HepG2 (cell line): ENCODE data around the gene TANGO2. TPM values are rescaled to one million over a fixed set of nuclear protein-coding genes. Genes with fewer than 3 reads are reported as not detected.

ENCODE experiments used
- ATAC-seq: fragments of 200-7000 bp; cut with Tn5 transposase; 3 replicates; pipeline ENCODE4 v1.9.1; 2020; ENCODE audit warnings: mild to moderate bottlenecking, moderate library complexity
- BruUV-seq: library from RNA; stranded (reverse); fragments of 400-500 nt; replicated peaks from 2 replicates; lab custom pipeline; 2021; lab: Mats Ljungman, UMichigan
- CTCF ChIA-PET: fragments of 300-600 bp; formaldehyde crosslinking; extraction: SDS; loops from one replicate; lab custom pipeline; 2021; ENCODE audit warnings: low total read pairs, inconsistent platforms, low intra/inter-chr PET ratio; lab: Yijun Ruan, JAX
- POLR2A ChIA-PET: fragments of 350-600 bp; sonication (Branson Sonifier 250); formaldehyde crosslinking; loops from one replicate; lab custom pipeline; 2020; ENCODE audit warnings: antibody characterized with exemption, inconsistent platforms; lab: Yijun Ruan, JAX
- DNase-seq: peaks from one replicate; pipeline ENCODE4 v3.0.0-alpha.2; 2015; ENCODE audit warnings: low spot score
- FAIRE-seq: peaks from 3 replicates; lab custom pipeline; 2011; peaks lifted over from hg19 to GRCh38; lab: Jason Lieb, UNC
- H2AFZ ChIP-seq: one replicate; pipeline ENCODE4 v1.6.1; 2011; ENCODE audit warnings: low read length, inconsistent platforms
- H3K27ac ChIP-seq: fragments of 300-600 bp; 3 replicates; pipeline ENCODE4 v1.8.0; 2011; ENCODE audit warnings: mixed run types, mild to moderate bottlenecking, mixed read lengths, low read length, inconsistent platforms; ENCODE audit not compliant: insufficient read depth; ENCODE audit errors: extremely low read length
- H3K27me3 ChIP-seq, 2 experiments: fragments of 200-600 bp in 1 of 2; 2 replicates in 1 of 2; 3 replicates in 1 of 2; pipeline versions ENCODE4 v1.6.0 to v1.8.0; 2011; ENCODE audit warnings: low read length in 2 of 2, mild to moderate bottlenecking in 2 of 2, moderate library complexity in 2 of 2, inconsistent platforms in 1 of 2; ENCODE audit not compliant: insufficient read depth in 2 of 2, control insufficient read depth in 1 of 2
- H3K36me3 ChIP-seq, 2 experiments: fragments of 200-600 bp in 1 of 2; replicated peaks in 1 of 2; 2 replicates in 1 of 2; 3 replicates in 1 of 2; pipeline versions ENCODE4 v1.5.1 to v1.8.0; 2011; ENCODE audit warnings: low read length in 2 of 2, inconsistent platforms in 1 of 2; ENCODE audit not compliant: insufficient read depth in 2 of 2, control insufficient read depth in 1 of 2
- H3K4me1 ChIP-seq: 2 replicates; pipeline ENCODE4 v1.5.1; 2012; ENCODE audit warnings: low read length, inconsistent platforms; ENCODE audit not compliant: insufficient read depth
- H3K4me2 ChIP-seq: 2 replicates; pipeline ENCODE4 v1.6.0; 2011; ENCODE audit warnings: low read depth, low read length, inconsistent platforms
- H3K4me3 ChIP-seq, 3 experiments: fragments of 200-600 bp in 1 of 3; sonication (generic), shearing (Covaris generic) in 1 of 3; replicated peaks in 1 of 3; 2 replicates each; pipeline ENCODE4 v1.5.1; 2011 to 2016; ENCODE audit warnings: low read length in 3 of 3, inconsistent platforms in 2 of 3, low read depth in 2 of 3, mild to moderate bottlenecking in 2 of 3, control low read depth in 1 of 3, mixed read lengths in 1 of 3; ENCODE audit not compliant: insufficient read depth in 1 of 3
- H3K79me2 ChIP-seq: one replicate; pipeline ENCODE4 v1.6.1; 2011; ENCODE audit warnings: low read length, inconsistent platforms; ENCODE audit not compliant: insufficient read depth
- H3K9ac ChIP-seq: 2 replicates; pipeline ENCODE4 v1.6.0; 2011; ENCODE audit warnings: mild to moderate bottlenecking, low read depth, low read length, inconsistent platforms; ENCODE audit not compliant: insufficient read depth
- H3K9me3 ChIP-seq: 2 replicates; pipeline ENCODE4 v1.5.1; 2012; ENCODE audit warnings: mild to moderate bottlenecking, low read length
- H4K20me1 ChIP-seq: 2 replicates; pipeline ENCODE4 v1.6.0; 2011; ENCODE audit warnings: inconsistent platforms, mild to moderate bottlenecking, low read length, moderate library complexity; ENCODE audit not compliant: insufficient read depth
- AFF4 ChIP-seq: sonication (generic); formaldehyde crosslinking; IDR thresholded peaks from 2 replicates; pipeline ENCODE4 v1.4.0; 2020; ENCODE audit warnings: missing genetic modification reagents
- AGO2 ChIP-seq: fragments of 200-400 bp; formaldehyde crosslinking; optimal IDR thresholded peaks from 2 replicates; pipeline ENCODE3; 2017; ENCODE audit warnings: mild to moderate bottlenecking, low read depth, low read length, moderate library complexity
- FIP1L1 ChIP-seq: fragments of 200-400 bp; formaldehyde crosslinking; IDR thresholded peaks from 2 replicates; pipeline ENCODE4 v1.6.1; 2018; ENCODE audit warnings: low read depth, mild to moderate bottlenecking, low read length, moderate library complexity, borderline replicate concordance; ENCODE audit not compliant: insufficient read depth
- NFIC ChIP-seq: IDR thresholded peaks from 2 replicates; pipeline ENCODE4 v1.6.1; 2012; ENCODE audit warnings: mild to moderate bottlenecking, low read length, inconsistent platforms
- RFX5 ChIP-seq: IDR thresholded peaks from 2 replicates; pipeline ENCODE4 v1.6.1; 2011; ENCODE audit warnings: low read depth, low read length, improper control_type of control experiment
- STAT6 ChIP-seq: sonication (generic); formaldehyde crosslinking; IDR thresholded peaks from 2 replicates; pipeline ENCODE4 v1.4.0; 2020; ENCODE audit warnings: missing genetic modification reagents, mild to moderate bottlenecking, borderline replicate concordance
- ZNF230 ChIP-seq: sonication (generic); formaldehyde crosslinking; IDR thresholded peaks from 2 replicates; pipeline ENCODE4 v1.4.0; 2020; ENCODE audit warnings: mild to moderate bottlenecking, missing genetic modification reagents
- WGBS: methylation state at CpG from one replicate; pipeline ENCODE4 v1.1.6; 2017; ENCODE audit warnings: low lambda C conversion rate; 5-methylcytosine and 5-hydroxymethylcytosine counted together
- in situ Hi-C: cut with HindIII; loops from 2 replicates; pipeline ENCODE4 v1.10.0; 2017; ENCODE audit warnings: low pct_unique_long_range_greater_than_20kb; ENCODE audit not compliant: extremely low pct_ligation_motif_present
- intact Hi-C: fragments of 100-400 bp; cut with micrococcal nuclease; formaldehyde crosslinking; loops from one replicate; pipeline ENCODE4 v1.10.0; 2022; ENCODE audit not compliant: unreplicated experiment
- polyA plus RNA-seq, 8 experiments: library from polyadenylated mRNA; depleted of rRNA in 3 of 8; stranded (reverse) in 7 of 8; unstranded in 1 of 8; fragments of >200 nt; fragmentation: Illumina TruSeq in 4 of 8; extraction: Trizol in 4 of 8; gene quantifications; 2 replicates each; pipeline versions ENCODE4 v1.2.1 to v1.2.3, GENCODE V29; 2011 to 2016; ENCODE audit warnings: low read depth in 4 of 8, missing spikeins in 1 of 8, mixed read lengths in 1 of 8; ENCODE audit not compliant: insufficient read depth in 1 of 8
- total RNA-seq, 5 experiments: library from RNA; depleted of rRNA; stranded (reverse); fragments of >200 nt; fragmentation: Illumina TruSeq; extraction: Trizol; gene quantifications; 2 replicates each; pipeline ENCODE4 v1.2.3, GENCODE V29; 2016; ENCODE audit warnings: low read depth in 1 of 5

TANGO2 gene
- total and polyA plus RNA-seq, 2 of the 13 experiments (the other 11 are each of a cell fraction or from before 2014, with no cell fraction given), result 12.9 to 14.8 TPM

DNA sequence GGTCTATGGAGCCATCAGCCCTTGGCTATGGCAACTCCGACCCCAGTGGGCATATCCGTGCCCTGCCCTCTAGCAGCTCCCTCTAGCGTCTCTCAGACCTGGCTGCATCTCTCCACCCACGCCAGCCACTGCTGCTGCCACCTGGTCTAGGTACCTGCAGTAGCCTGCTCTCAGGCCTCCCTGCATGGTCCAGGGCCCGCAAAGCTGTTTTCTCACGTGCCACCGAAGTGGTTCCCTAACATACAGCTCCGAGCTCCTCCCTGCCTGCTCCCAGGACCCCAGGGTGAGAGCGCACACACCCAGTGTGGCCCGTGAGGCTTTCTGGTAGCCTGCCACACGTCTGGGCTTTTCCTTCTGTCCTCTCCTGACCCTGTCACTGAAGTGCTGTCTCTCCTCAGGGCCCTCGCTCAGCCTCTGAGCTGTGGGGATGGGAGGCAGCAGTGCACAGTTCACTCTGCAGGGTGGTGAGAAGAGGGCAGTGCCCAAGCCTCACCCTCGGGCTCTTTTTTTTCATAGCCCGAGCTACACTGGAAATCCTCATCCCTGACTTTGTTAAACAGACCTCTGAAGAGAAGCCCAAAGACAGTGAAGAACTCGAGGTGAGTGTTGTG is 73.4 kb downstream of the TANGO2 start:
- peaks cover 49 to 93% of the 10 kb centered on the region in 2 experiments for H3K36me3 ChIP-seq
- no peaks in the 10 kb centered on the region for H3K9me3 ChIP-seq
- in situ Hi-C loops, result no loop called here
- POLR2A ChIA-PET, result no interaction called here
- no TSS peak for BruUV-seq
- ATAC-seq, result peak; percentile 22
- no peak for DNase-seq
- no peaks in the 10 kb centered on the region for H3K27me3 ChIP-seq
- no peak overlapping the region for H3K4me3 ChIP-seq
- CTCF ChIA-PET, result no interaction called here
- FAIRE-seq, result no peak
- H3K4me2 ChIP-seq, result no peak overlapping the region
- peaks cover 11% of the 10 kb centered on the region for H3K79me2 ChIP-seq
- TF ChIP-seq AFF4 (CRISPR knock-in tag) (no peak), RFX5 (no peak), STAT6 (CRISPR knock-in tag) (no peak), NFIC (no peak), ZNF230 (no peak), FIP1L1 (no peak), AGO2 (peak; percentile 46)
- no peak overlapping the region for H2AFZ ChIP-seq
- H3K9ac ChIP-seq, result no peak overlapping the region
- 96% methylated on average over 15 of the region's 15 CpGs for WGBS
- no peak overlapping the region for H3K27ac ChIP-seq
- intact Hi-C loops, result no loop called here
- H3K4me1 ChIP-seq, result no peaks in the 10 kb centered on the region
- no peaks in the 10 kb centered on the region for H4K20me1 ChIP-seq
